Pancreas (tissue), 10 donors: Measurements from ENCODE around the gene C14orf93. TPM values are rescaled to one million over a fixed set of nuclear protein-coding genes. Genes with fewer than 3 reads are reported as not detected.

Experiments
- ATAC-seq, 4 donors: fragments of 200-7000 bp; cut with Tn5 transposase; one replicate each; pipeline versions ENCODE4 v1.8.0 to v1.9.1; 2020; ENCODE audit warnings: mild to moderate bottlenecking in 4 of 4, moderate library complexity in 4 of 4
- DNase-seq, 6 donors: peaks; one replicate each; pipeline ENCODE4 v3.0.0-alpha.2; 2020
- FAIRE-seq: peaks from 2 replicates; lab custom pipeline; 2012; peaks lifted over from hg19 to GRCh38; lab: Jason Lieb, UNC
- H3K27ac ChIP-seq, 4 donors: fragments of 200-600 bp; sonication (generic); 1 replicate in 3 of 4; 2 replicates in 1 of 4; pipeline versions ENCODE4 v1.5.0 to v1.8.0; 2020
- H3K27me3 ChIP-seq, 4 donors: fragments of 200-600 bp; one replicate each; pipeline ENCODE4 v1.8.0; 2021
- H3K36me3 ChIP-seq, 3 donors: fragments of 200-600 bp; sonication (generic) in 1 of 3; one replicate each; pipeline versions ENCODE4 v1.5.0 to v1.8.0; 2020 to 2021
- H3K4me1 ChIP-seq, 3 donors: fragments of 200-600 bp; one replicate each; pipeline ENCODE4 v1.8.0; 2021
- H3K4me3 ChIP-seq, 4 donors: fragments of 200-600 bp; sonication (generic) in 2 of 4; one replicate each; pipeline versions ENCODE4 v1.5.0 to v1.8.0; 2020 to 2021
- H3K9me3 ChIP-seq, 4 donors: fragments of 200-600 bp; one replicate each; pipeline ENCODE4 v1.8.0; 2021
- CTCF ChIP-seq, 4 donors: fragments of 200-600 bp; sonication (generic) in 3 of 4; IDR thresholded peaks; one replicate each; pipeline versions ENCODE4 v1.5.0 to v1.8.0; 2021; ENCODE audit warnings: antibody characterized with exemption in 4 of 4
- WGBS, 2 donors: extraction: QIAGEN DNeasy Blood & Tissue Kit; methylation state at CpG; one replicate each; pipeline ENCODE4 v1.1.7; 2013; 5-methylcytosine and 5-hydroxymethylcytosine counted together
- intact Hi-C, 3 donors: fragments of 100-400 bp; cut with DNase I; formaldehyde crosslinking; loops; one replicate each; pipeline versions ENCODE4 v1.11.1 to v1.14.2; 2022
- polyA plus RNA-seq, 2 donors: library from polyadenylated mRNA; stranded (reverse); fragments of 200-250 nt; gene quantifications; one replicate each; pipeline ENCODE4 v1.2.3, GENCODE V29; 2013
- total RNA-seq, 6 donors: library from RNA; stranded (reverse); fragmentation: NEBNext Ultra II Directional in 4 of 6; extraction: Animal tissue kit (Norgen Biotek cat#: 25700) in 4 of 6; gene quantifications; one replicate each; pipeline versions ENCODE4 v1.2.1 to v1.2.4, GENCODE V29; 2021 to 2023
- donor health status: healthy with polysubstance abuse.
- donor health status: DM: no; HTN: no; CAD: no; lungs with moderate emphysema.
- donor health status: DM: no; HTN: no; CAD: no.
- donor health status: control.
- donor health status: control.
- donor health status: Bipolar disorder and iron deficiency.
- donor health status: DM: yes; HTN: yes; CAD: no.
- donor health status: DM: no; HTN: no; CAD: no.
- donor health status: DM: no; HTN: no; CAD: no.
- donor health status: DM: yes; HTN: yes; CAD: no.

Gene C14orf93
- total and polyA plus RNA-seq, 8 donors: 4.3 to 11.3 (median 6.5) TPM

- no peak for TF ChIP-seq CTCF (IDR thresholded peaks at IDR 0.05)
- peaks cover 0 to 7% (median 5%) of the 10 kb centered on the region in 3 donors for H3K4me1 ChIP-seq
- ATAC-seq (peak; percentile 98 to 99 (median 98)), DNase-seq (peak; percentile 82 to 92 (median 91)), FAIRE-seq (no peak)
- peaks cover 0 to 7% (median 3%) of the 10 kb centered on the region in 3 donors for H3K36me3 ChIP-seq
- H3K27me3 ChIP-seq: no peaks in the 10 kb centered on the region
- H3K9me3 ChIP-seq: no peaks in the 10 kb centered on the region
- peak within 1 kb of the TSS; percentile 61 to 87 (median 78) for H3K27ac ChIP-seq
- 0% methylated on average over 36 of the region's 36 CpGs for WGBS, 2 donors
- H3K4me3 ChIP-seq: peak within 1 kb of the TSS; percentile 49 to 82 (median 60)
- intact Hi-C loops: no loop called here
These were observed 24.8 kb upstream of the C14orf93 start, which contains the start of gene PSMB5 for GRCh38 chr14:23034498-23035302. Gene PSMB5, minus strand, starts transcription at chr14:23034900. Its CDS starts 19 bp downstream, at chr14:23034881.

- H3K4me1 ChIP-seq: peaks cover 0 to 7% (median 5%) of the 10 kb centered on the region in 3 donors
- H3K36me3 ChIP-seq: peaks cover 0 to 7% (median 3%) of the 10 kb centered on the region in 3 donors
- no peak for ATAC-seq
- FAIRE-seq: no peak
- TF ChIP-seq CTCF (IDR thresholded peaks at IDR 0.05): no peak
- H3K27ac ChIP-seq: peak overlapping the region; percentile 61 to 87 (median 78)
- no peaks in the 10 kb centered on the region for H3K9me3 ChIP-seq
- WGBS, 2 donors: 33% methylated on average over 17 of the region's 17 CpGs
- peak in 1 of 6 donors; percentile 12 for DNase-seq
- no peaks in the 10 kb centered on the region for H3K27me3 ChIP-seq
- H3K4me3 ChIP-seq: peak overlapping the region; percentile 49 to 82 (median 60)
- intact Hi-C loops: no loop called here
These were observed 24.0 kb upstream of the C14orf93 start for GRCh38 chr14:23033801-23034497.

- intact Hi-C loops: no loop called here
- H3K4me3 ChIP-seq: peak overlapping the region in 1 of 4 donors; percentile 82
These were observed 23.3 kb upstream of the C14orf93 start for GRCh38 chr14:23033251-23033727.

GRCh38 chr14:23030936-23031335, 21.0 kb upstream of the C14orf93 start:
- no peak for TF ChIP-seq CTCF (IDR thresholded peaks at IDR 0.05)
- Histone ChIP-seq H3K4me1 (peaks cover 0 to 7% (median 5%) of the 10 kb centered on the region in 3 donors), H3K9me3 (no peaks in the 10 kb centered on the region), H3K4me3 (no peak overlapping the region), H3K27ac (no peak overlapping the region), H3K27me3 (no peaks in the 10 kb centered on the region), H3K36me3 (peaks cover 0 to 12% (median 4%) of the 10 kb centered on the region in 3 donors)
- 93 to 98% methylated on average over 4 of the region's 4 CpGs for WGBS, 2 donors
- intact Hi-C loops: no loop called here
- ATAC-seq: no peak
- DNase-seq: no peak
- no peak for FAIRE-seq

More at GRCh38 chr14:23033251-23033727, 23.3 kb upstream of the C14orf93 start:
- Histone ChIP-seq H3K27me3 (no peaks in the 10 kb centered on the region), H3K36me3 (peaks cover 0 to 7% (median 3%) of the 10 kb centered on the region in 3 donors), H3K27ac (no peak overlapping the region), H3K9me3 (no peaks in the 10 kb centered on the region), H3K4me1 (peaks cover 0 to 7% (median 5%) of the 10 kb centered on the region in 3 donors)
- ATAC-seq: no peak
- 90 to 92% methylated on average over 10 of the region's 10 CpGs for WGBS, 2 donors
- peak in 1 of 6 donors; percentile 24 for DNase-seq
- FAIRE-seq: no peak
- TF ChIP-seq CTCF (IDR thresholded peaks at IDR 0.05): no peak
